Tongue (tissue), 2 donors: ENCODE data around the gene SPDL1. TPM values are rescaled to one million over a fixed set of nuclear protein-coding genes. Genes with fewer than 3 reads are reported as not detected.

ENCODE experiments used
- DNase-seq: peaks from one replicate; pipeline ENCODE4 v3.0.0-alpha.2; 2015
- total RNA-seq: library from RNA; depleted of rRNA; stranded (reverse); fragments of >200 nt; gene quantifications from one replicate; pipeline ENCODE4 v1.2.3, GENCODE V29; 2014

Gene SPDL1
- 15.0 TPM for total RNA-seq

GRCh38 chr5:169583424-169584220, at the start of gene SPDL1:
Gene SPDL1 (plus strand): TSS chr5:169583773. CDS start chr5:169588417, 4,644 bp downstream.
- DNase-seq = peak; percentile 99

- DNase-seq = no peak
Observed at GRCh38 chr5:169534311-169534880, 49.2 kb upstream of the SPDL1 start.

DNA sequence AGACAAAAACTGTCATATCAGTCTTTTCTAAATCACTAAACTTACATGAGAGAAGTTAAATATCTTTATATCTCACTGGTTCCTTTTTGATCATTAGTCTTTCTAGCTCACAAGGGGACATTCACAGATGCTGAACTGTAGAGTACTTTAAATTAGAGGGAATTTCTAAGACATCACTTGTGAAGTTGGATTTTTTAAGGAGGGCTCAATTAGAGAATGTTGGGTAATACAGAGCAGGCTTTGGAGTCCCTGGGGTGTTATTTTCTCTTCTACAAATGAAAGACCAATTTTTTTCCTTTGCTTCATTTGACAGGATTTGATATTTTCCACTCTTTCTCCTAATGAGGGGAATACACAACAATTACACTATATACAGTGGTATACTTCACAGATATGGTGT, 48.6 kb upstream of the SPDL1 start:
- DNase-seq = no peak

GRCh38 chr5:169538944-169539343, 44.6 kb upstream of the SPDL1 start:
- no peak for DNase-seq

GRCh38 chr5:169542811-169543210, 40.8 kb upstream of the SPDL1 start:
- DNase-seq = no peak

DNA sequence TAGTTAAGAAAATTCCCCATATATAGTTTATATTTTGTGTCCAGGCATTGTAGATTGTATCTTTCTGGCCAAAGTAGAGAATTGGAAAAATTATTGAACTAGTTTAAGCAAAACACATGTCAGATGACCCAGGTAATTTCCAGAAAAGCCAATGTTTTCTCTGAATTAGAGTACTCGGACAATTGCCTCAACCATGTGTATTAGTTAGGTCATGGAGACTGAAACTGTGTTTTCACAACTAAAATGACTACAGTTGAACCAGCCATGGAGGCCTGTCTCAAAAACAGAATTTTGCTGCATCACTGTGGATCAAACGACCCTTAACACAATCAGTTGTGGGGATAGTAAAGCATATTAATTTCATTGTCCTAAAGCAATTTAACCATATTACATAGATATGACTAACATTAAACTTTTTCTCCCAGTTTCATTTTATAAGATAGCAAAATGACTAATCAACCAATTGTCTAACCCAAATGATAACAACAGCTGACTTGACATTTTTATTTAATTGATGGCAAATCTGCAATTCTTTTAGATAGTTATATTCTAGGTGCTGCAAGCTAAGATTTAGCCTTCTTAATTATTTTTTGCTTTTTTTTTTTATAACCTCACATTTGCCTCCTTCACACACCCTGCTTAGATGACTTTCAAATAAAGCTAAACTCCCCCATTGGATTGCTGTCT, 39.2 kb upstream of the SPDL1 start:
- no peak for DNase-seq

DNA sequence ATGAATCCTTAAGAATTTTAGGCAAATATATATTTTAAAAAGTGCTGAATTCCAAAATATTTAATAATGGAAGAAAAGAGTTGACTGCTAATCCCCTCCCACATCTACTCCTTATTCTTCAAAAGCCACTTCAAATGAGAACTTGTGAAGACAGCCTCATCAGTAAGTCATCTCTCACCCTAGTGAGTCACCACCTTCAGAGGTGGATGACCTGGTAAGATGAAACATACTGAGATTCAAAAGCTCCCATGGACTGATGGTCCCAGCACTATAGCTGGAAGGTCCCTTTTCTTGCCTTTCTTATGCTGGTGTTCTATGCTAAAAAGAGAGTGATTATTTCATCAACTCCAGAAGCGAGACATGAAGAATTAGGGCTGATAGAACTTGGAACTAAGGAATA, 37.8 kb upstream of the SPDL1 start:
- no peak for DNase-seq

DNA sequence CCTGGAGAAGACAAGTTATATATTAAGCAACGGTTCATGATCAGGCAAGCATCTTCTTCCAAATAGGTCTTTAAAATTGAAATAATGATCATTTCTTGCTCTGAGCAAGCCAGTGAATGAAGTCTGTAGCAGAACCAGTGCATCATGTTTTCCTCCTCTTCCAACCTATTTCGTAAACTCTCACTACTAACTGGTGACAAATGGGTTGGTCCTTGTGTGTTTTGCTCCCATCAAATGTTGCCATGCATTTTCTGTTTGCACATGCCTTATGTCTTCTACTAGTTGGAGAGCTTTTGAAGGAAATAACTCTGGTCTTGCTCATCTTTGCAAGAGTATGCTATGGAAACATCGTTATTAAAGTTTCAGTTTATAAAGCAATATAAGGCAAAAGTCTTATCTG, 37.2 kb upstream of the SPDL1 start:
- DNase-seq = no peak

DNA sequence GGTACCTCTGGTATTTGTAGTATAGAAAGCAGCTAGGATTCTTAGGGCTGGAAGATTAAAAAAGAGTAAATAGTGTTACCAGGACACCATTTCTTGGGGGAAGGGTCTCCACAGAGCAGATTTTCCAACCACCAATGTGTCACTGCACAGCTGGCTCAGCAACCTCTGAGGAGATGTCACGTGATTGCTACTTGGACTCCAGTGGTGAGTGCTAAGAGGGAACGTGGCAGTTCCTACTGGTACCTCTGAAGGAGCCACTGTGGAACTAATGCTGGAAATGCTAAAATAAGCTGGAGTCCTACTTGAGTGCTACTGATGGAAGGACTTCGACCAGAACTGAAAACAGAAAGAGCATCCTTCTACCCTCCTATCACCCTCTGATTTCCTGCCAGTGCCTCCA, 36.1 kb upstream of the SPDL1 start:
- peak; percentile 5 for DNase-seq

- DNase-seq = peak; percentile 61
Observed at GRCh38 chr5:169548315-169548714, 35.3 kb upstream of the SPDL1 start.

GRCh38 chr5:169549453-169550100, 34.0 kb upstream of the SPDL1 start:
- DNase-seq = no peak

- DNase-seq = no peak
Observed at GRCh38 chr5:169550227-169550626, 33.3 kb upstream of the SPDL1 start.

DNA sequence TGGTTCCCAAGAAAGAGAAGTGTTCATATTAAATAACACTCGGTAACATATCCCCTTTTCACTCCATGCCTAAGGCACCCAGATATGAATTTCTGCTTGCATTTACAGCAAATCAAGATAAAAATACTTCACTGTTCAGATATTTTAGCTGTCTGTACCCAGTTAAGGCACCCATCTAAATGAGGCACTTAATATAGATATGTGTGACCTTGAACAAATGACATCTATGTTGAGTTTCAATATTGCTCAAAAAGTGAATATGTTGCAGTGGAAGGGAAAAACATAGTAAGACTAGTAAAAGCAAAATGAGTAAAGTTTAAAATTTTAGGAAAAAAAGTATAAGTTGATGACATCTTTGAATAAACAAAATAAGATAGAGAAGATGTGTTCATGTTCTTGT, 32.4 kb upstream of the SPDL1 start:
- DNase-seq = no peak

DNA sequence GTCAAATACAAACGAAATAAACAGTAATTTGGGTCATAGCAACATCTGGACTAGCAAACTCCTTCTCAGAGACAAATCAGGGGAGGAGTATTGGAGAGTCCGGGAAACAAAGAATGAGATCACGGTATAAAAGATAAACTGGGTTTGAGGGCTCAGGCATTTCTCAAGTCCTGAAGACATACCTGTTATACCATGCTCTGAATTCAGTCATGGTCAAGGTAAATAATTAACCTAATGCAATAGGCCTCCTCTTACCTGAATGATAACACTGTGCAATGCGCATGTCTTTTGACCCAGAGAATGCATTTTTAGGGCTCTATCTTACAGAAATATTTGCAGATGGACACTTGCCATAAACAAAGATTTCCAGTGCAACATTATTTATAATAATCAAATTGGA, 31.9 kb upstream of the SPDL1 start:
- no peak for DNase-seq

- no peak for DNase-seq
Observed at GRCh38 chr5:169554251-169554650, 29.3 kb upstream of the SPDL1 start.

DNA sequence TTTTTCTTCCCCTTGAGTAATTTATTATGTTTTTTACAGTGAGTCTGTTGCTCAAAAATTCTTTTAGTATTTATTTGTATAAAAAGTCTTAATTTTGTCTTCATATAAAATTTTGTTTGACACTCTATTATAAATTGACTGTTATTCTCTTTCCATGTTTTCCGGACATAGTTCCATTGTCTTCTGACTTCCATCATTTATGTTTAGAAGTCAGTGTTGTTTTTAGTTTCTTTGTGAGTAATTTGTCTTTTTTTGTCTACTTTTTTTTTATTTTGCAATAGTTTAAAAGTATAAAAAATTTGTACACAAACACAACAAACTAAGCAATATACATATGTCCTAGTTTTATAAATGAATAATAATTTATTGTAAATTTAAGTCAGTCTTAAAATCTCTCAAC, 25.7 kb upstream of the SPDL1 start:
- no peak for DNase-seq

DNA sequence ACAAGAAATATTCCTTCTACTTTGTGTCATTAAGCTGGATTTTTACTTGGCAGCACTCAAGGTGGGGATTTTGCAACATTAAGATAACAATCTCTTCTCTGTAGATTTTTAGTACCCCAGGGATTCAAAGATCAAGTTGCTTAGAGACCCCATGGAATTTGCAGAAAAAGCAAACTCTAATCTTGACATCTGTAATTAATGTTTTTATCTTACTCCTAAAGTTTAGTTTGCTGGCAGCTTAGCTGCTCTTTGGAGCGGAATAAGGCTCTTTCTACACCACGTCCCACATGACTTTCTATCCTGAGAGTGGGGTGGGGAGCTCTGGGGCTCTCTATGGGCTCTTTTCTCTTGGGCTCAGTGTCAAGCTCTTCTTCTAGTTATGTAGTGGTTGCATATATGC, 21.7 kb upstream of the SPDL1 start:
- DNase-seq = peak; percentile 6

GRCh38 chr5:169563369-169563768, 20.2 kb upstream of the SPDL1 start:
- DNase-seq = no peak

- DNase-seq = no peak
Observed at GRCh38 chr5:169566202-169566601, 17.4 kb upstream of the SPDL1 start.

DNA sequence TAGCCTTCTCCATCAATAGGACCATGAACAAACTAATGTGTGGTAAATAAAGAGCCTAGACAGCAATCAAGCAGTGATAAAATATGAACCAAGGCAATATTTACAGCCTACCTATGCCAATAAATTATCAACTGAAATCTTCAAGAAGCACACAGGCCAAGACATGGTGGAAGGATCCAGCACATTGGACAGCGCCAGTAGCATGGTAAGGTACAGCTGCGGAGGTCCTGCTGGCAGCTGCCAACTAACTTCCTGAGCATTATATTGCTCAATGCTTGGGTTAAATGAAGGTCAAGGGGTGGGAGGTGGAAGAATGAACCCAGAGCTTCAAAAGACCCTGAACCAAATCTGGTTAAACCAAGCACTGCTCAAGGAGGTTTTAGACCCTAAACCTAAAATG, 16.5 kb upstream of the SPDL1 start:
- DNase-seq = peak; percentile 15

DNA sequence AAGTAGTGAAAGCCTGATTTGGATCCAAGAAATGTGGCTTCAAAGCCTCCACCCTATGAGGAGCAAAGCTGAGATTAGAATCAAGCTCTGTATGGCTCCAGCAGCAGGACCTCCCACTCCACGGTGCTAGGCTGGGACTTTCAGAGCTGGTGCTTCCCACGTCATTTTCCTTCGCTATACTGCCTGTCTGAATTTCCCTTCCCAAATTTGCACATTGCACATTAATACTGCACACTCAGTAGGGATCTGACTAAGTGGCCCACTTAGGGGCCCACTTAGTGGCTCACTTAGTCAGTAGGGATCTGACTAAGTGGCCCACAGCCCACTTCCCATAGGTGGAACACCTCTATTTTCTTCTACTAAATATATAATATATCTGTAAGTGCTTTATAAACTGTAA, 14.1 kb upstream of the SPDL1 start:
- DNase-seq = no peak

- DNase-seq = no peak
Observed at GRCh38 chr5:169571355-169571754, 12.2 kb upstream of the SPDL1 start.

GRCh38 chr5:169574134-169574646, 9.4 kb upstream of the SPDL1 start:
- no peak for DNase-seq
